Lower leg skin (tissue), 3 donors: ENCODE measurements around the gene ISLR.

ENCODE experiments used
- POLR2A ChIP-seq, 2 donors: fragments of 450-650 bp; IDR thresholded peaks; one replicate each; pipeline ENCODE4 v1.6.1; 2016 to 2017; ENCODE audit warnings: antibody characterized with exemption in 2 of 2, mild to moderate bottlenecking in 1 of 2, moderate library complexity in 1 of 2
- TF ChIP-seq, protein P1 (sequence below), 3 donors: fragments of 450-650 bp; IDR thresholded peaks; one replicate each; pipeline ENCODE4 v1.5.1; 2016; ENCODE audit warnings: antibody characterized with exemption in 3 of 3, mild to moderate bottlenecking in 3 of 3, moderate library complexity in 2 of 3

DNA sequence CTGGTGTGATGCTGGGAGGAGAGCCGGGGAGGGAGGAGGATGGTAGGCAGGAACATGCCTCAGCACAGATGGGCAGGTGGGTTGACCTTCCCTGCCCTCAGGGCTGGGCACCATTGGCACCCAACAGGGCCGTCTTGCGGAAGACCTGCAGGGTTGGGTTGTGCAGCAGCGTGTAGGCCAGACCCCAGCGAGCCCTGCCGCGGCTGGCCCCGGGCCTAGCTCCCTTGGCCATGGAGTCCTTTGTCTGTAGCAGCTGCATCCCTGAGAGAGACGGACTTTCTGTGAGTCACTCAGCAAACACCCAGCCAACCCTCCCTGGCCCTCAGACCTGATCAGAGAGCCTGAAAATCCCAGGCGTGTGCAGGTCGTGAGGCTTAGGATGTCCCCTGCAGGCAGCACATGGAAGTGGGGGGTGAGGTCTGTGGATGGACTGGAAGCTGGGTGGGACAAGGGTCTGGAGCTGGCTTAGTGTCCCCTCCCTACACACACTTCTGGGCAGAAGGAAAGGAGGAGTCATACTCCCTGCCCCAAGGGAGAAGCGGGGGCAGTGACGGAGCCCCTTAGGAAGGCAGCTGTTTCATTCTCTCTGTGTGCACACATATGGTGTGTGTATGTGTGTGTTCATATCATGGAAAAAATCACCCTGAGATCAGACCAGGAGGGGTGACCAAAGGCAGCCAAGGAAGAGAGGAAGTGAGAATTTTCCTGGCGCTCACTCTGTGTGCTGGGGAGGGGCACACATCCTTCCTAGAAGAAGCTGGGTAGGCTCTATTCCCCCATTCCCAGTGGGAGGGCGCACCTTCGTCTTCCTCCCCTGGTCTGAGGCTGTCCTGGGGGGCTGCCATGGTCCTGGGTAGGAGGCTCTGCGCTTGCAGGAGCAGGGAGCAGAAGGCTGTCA, 6.7 kb downstream of the ISLR start:
- TF ChIP-seq, protein P1, sequence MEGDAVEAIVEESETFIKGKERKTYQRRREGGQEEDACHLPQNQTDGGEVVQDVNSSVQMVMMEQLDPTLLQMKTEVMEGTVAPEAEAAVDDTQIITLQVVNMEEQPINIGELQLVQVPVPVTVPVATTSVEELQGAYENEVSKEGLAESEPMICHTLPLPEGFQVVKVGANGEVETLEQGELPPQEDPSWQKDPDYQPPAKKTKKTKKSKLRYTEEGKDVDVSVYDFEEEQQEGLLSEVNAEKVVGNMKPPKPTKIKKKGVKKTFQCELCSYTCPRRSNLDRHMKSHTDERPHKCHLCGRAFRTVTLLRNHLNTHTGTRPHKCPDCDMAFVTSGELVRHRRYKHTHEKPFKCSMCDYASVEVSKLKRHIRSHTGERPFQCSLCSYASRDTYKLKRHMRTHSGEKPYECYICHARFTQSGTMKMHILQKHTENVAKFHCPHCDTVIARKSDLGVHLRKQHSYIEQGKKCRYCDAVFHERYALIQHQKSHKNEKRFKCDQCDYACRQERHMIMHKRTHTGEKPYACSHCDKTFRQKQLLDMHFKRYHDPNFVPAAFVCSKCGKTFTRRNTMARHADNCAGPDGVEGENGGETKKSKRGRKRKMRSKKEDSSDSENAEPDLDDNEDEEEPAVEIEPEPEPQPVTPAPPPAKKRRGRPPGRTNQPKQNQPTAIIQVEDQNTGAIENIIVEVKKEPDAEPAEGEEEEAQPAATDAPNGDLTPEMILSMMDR (IDR thresholded peaks at IDR 0.05): no peak
- TF ChIP-seq POLR2A (IDR thresholded peaks at IDR 0.05): no peak
